ENCODE measurements around the gene PRR35.
A peak's percentile ranks its signal among the peaks of the same experiment; 100 is the strongest.

PRR35 gene

DNA sequence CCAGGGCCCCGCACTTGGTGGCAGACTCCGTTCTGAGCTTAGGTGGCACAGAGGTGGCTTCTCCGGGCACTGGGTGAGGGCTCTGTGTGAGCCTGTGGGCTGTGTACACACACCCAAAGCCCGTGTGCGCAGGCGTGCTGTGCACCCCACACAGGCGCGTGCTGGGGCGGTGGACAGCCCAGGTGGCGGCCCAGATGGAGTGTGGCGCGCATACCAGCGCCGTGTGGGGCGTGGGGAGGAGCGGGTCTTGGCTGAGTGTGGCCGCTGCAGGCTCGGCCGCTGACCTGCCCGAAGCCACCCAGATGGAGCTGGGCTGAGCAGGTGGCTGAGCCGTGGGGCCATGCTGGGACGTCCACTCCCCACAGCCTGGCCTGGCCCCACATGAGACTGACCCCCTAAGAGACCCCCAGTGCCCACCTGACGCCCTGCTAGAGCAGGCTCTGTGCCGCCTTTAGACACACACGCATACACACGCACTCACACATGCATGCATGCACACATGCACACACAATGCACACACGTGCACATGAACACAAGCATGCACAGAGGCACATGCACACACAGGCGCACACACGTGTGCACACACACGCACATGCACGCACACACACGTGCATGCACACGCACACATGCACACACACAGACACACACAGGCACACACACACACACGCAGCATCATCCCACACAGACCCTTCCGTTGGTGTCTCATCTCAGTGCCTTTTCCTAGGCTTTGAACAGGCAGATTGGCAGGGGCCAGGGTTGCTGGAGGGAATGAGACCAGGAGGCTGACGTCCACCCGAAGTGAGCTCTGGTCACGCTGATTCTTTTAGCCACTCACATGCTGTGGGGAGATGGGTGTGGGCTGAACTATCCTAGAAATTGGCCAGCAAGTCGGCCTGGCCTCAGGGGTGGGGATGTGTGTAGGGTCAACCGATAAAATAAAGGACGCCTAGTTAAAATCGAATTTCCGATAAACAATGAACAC is 2.1 kb downstream of the PRR35 start:
- no peak overlapping the region for H3K4me3 ChIP-seq (ENCODE audit: low read depth, low read length)
- TF ChIP-seq, protein P1, sequence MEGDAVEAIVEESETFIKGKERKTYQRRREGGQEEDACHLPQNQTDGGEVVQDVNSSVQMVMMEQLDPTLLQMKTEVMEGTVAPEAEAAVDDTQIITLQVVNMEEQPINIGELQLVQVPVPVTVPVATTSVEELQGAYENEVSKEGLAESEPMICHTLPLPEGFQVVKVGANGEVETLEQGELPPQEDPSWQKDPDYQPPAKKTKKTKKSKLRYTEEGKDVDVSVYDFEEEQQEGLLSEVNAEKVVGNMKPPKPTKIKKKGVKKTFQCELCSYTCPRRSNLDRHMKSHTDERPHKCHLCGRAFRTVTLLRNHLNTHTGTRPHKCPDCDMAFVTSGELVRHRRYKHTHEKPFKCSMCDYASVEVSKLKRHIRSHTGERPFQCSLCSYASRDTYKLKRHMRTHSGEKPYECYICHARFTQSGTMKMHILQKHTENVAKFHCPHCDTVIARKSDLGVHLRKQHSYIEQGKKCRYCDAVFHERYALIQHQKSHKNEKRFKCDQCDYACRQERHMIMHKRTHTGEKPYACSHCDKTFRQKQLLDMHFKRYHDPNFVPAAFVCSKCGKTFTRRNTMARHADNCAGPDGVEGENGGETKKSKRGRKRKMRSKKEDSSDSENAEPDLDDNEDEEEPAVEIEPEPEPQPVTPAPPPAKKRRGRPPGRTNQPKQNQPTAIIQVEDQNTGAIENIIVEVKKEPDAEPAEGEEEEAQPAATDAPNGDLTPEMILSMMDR (IDR thresholded peaks at IDR 0.05; ENCODE audit: borderline replicate concordance, insufficient read depth, low read depth, low read length), result no peak

DNA sequence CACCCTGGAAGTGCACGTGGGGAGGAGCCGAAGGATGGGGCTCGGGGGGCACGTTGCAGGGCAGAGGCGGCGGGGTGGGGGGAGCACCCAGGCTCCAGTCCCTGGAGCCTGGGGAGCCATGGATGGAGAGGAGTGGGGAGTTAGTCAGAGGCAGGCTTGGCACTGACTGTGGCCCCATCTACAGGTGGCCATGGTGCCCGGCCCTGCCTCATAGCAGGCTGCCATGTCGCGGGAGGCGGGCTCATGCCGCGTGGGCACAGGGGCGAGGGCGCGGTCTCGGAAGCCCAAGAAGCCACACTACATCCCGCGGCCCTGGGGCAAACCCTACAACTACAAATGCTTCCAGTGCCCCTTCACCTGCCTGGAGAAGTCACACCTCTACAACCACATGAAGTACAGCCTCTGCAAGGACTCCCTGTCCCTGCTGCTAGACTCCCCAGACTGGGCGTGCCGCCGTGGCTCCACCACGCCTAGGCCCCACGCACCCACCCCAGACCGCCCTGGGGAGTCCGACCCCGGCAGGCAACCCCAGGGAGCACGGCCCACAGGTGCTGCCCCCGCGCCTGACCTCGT is 3.0 kb downstream of the PRR35 start:
- TF ChIP-seq, protein P1 (IDR thresholded peaks at IDR 0.05; ENCODE audit: borderline replicate concordance, insufficient read depth, low read depth, low read length), result no peak

DNA sequence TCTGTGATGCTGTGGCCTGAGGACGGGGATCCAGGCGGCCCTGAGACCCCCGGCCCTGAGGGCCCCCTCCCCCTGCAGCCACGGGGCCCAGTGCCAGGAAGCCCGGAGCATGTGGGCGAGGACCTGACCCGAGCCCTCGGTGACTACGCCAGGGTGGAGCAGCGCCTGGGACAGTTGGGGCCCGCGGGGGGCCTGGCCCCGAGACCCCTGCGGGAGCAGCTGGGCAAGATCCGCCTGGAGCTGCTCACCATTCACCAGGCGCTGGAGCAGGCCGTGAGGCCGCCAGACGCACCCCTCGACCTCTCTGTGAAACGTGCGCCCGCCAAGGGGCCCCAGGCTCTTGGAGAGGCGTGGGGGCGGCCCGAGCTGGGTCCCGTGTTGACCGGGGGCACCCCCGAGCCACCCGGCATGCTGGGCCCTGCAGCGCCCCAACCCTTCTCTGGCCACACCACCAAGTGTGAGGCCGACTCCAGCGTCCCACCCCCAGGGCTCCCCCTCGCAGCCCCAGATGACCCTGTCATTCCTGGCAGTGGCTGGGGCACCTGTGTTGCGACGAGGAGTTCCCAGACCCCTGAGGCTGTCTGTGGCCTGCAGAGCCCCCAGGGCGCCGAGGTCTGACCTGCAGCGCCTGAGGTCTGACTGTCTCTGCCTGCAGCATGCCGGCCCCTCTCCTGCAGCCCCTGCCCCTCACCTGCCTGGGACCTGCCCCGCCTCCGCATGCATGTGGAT is 4.7 kb downstream of the PRR35 start:
- TF ChIP-seq, protein P1 (IDR thresholded peaks at IDR 0.05; ENCODE audit: borderline replicate concordance, insufficient read depth, low read depth, low read length), result no peak
- H3K4me3 ChIP-seq (ENCODE audit: low read depth, low read length), result no peak overlapping the region

More for the DNA sequence above, 3.0 kb downstream of the PRR35 start:
- H3K4me3 ChIP-seq (ENCODE audit: low read depth, low read length), result no peak overlapping the region

DNA sequence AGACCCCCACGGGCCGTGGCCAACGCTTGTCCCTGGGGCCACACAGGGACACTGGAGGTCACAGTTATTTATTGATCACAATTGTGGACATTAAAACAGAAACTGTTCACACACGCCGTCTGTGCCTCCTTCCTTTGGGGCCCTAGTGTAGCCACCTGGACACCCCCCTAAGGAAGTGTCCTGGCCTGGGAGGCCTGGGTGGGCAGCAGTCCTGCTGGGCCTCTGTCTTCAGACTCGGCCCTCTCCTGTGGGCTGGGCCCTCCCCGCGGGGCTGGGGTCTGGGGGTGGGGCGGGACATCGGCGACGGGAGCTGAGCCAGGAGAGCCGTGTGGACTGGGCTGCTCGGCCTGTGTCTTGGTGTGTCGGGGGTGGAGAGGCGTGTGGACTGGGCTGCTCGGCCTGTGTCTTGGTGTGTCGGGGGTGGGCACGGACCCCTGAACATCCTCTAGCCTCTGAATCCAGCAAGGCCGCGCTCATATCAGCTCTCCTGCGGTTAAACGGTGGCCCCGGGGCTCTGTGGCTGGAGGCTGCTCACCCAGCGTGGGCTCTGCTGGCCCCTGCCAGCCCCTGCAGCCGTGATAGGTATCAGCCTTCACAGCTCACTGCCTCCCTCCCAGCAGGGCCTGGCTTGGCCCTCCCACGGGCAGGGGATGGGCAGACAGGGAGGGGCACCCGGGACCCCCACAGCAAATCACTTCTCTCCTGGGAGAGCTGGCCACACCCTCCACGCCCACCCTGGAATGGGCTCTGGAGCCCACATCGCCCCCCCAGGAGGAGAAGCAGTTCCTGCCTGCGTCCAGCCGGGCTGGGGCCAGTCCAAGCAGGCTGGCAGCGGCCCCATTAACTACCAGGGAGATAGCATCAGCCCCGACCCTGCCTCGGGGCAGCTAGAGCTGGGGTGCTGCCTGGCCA is 5.5 kb downstream of the PRR35 start:
- H3K4me3 ChIP-seq (ENCODE audit: low read depth, low read length), result no peak overlapping the region
- TF ChIP-seq, protein P1 (IDR thresholded peaks at IDR 0.05; ENCODE audit: borderline replicate concordance, insufficient read depth, low read depth, low read length), result no peak

DNA sequence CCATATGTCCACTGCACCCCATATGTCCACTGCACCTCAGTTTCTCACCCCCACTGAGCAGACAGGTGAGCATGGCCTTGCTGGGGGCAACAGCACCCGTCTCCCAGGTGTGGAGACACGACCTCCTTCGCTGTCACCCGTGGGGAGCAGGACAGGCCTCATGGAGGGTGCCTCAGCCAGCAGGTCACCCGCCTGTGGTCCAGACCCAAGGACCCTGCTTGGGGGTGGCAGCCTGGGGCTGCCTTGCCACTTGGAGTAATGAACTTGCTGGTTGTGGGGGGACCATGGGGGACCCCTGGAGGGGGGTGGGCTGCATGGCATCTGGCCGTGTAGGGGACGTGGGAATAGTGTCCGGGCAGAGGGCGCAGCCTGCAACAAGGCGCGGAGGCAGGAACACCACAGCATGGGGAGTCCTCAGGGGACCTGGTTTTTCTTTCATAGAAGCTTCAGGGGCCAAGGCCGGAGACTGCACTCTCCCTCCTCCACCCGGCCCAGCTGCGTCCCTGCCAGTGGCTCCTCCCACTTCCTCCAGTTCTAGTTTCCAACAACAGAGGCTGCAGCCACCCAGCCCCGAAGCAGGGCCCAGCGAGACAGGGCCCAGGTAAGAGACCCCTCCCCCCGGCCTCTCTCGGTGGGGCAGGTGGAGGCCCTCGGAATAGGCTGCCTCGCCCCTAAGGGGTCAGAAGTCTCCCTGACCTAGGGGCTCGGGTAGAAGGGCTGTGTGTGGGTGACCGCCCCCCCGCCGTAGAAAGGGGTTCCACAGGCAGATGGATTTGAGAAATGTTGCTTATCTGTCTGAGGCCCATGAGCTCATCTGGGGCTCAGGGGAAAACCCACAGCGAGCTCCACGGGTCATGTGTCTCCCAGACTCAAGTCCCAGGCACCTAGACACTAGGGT is 6.5 kb downstream of the PRR35 start, which contains the start of gene NHLRC4:
TSS of gene NHLRC4 (plus strand) at position 531 of the 898 bp plus-strand sequence. CDS start 1,043 bp downstream, outside the sequence.
- peak within 1 kb of the TSS; percentile 38 for H3K4me3 ChIP-seq (ENCODE audit: low read depth, low read length)
- TF ChIP-seq, protein P1 (IDR thresholded peaks at IDR 0.05; ENCODE audit: borderline replicate concordance, insufficient read depth, low read depth, low read length), result no peak

Measured in GM12875 (cell line).